Activated CD8-positive, alpha-beta memory T cell treated with anti-CD3 and anti-CD28 coated beads for 4 hours (primary cell): Measurements from ENCODE around the gene FILIP1.

Source experiments
- DNase-seq, 2 donors: peaks; one replicate each; pipeline ENCODE4 v3.0.0-alpha.2; 2020; ENCODE audit warnings: low read depth in 2 of 2

Gene FILIP1

DNA sequence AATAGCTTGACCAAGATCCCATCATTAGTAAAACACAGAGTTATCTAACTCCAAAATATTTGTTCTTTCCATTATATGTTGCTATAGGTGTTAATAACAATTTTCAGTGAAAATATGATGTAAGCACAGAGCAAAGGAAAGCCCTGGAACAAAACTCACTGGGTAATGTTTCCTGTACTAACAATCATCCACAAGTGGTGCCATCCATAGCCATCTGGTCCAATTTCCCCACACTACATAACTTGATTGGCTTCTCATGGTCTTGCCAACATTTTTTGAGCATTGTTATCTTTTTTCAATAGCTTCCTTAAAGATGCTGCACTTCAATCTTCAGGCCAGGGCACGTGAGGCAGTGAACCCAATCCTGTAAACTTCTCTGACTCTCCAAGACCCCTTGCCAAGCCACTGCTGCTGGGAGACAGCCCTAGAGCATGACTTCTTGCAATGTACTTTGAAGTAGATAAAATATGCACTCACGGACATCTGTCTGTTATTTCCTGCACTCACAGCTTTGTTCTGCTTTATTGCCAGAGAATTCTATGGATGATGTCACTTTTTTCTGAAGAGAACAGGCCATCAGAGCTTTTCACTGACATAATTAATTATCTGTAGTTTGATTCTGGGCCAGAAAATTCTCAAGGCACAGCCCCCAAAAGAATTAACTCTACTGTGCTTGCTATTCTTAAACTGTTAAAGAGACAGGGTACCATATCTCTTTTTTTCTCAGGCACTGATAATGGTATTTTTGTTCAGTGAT is 111.5 kb downstream of the FILIP1 start:
- no peak for DNase-seq

DNA sequence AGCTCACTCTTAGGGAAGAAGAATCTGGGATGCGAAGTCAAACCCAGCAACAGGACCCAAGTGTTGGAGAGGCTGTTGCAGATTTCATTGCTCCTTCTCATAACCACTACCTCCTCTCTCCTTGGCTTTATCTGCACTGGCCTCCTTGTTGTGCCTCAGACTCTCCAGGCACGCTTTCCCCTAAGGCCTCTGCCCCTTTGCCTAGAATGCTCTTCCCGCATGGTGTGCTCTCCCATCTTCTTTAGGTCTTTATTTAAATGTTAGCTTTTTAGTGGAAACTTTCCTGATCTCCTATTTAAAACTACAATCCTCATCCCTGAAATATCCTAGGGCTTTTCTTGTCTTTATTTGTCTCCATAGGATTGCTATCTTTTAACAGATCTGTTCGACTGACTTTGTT is 114.1 kb downstream of the FILIP1 start:
- no peak for DNase-seq

GRCh38 chr6:75378101-75378500 is 115.5 kb downstream of the FILIP1 start:
- DNase-seq, result no peak

DNA sequence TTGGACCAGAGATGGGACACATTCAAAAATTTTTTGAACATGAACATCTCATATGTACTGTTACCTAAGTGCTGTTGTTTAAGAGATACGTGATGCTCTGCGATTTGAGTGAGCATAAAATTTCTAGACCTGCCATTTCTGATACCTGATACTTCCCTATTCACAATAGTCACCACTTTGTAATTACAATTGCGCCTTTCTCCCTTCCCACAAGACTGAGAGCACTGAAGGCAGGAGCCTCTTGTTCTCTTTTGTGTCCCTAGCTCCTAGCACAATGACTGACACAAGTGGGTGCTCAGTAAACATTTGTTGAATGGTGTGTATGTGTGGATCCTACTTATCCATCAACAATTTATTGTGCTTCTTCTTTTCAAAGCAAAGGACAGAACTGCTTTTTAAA is 116.2 kb downstream of the FILIP1 start:
- no peak for DNase-seq

- DNase-seq, result no peak
These were observed 117.1 kb downstream of the FILIP1 start for GRCh38 chr6:75376347-75377024.

DNA sequence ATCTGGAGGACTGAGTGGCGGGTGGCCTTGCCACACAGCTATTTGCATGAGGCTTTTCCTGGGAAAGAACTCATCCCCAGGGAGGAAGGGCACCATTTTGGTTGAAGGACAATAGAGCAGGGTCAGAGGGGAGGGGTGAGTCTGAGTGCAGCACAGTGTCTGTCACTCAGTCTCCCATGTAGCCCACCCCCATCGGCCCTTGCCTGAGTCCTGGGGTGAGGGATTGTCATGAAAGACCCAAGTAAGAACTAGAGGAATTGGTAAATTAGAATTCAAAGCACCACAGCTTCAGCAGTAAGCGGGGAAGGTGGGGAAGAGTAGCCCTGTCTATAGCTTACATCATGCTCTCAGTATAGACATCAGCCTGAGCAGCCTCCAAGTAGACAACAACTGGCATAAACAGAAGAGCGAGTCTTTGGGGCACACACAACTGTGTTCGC is 118.6 kb downstream of the FILIP1 start:
- no peak for DNase-seq

- DNase-seq, result no peak
These were observed 120.7 kb downstream of the FILIP1 start for GRCh38 chr6:75372884-75373283.

GRCh38 chr6:75370011-75370410 is 123.6 kb downstream of the FILIP1 start:
- no peak for DNase-seq

GRCh38 chr6:75368864-75369402 is 124.7 kb downstream of the FILIP1 start:
- no peak for DNase-seq

DNA sequence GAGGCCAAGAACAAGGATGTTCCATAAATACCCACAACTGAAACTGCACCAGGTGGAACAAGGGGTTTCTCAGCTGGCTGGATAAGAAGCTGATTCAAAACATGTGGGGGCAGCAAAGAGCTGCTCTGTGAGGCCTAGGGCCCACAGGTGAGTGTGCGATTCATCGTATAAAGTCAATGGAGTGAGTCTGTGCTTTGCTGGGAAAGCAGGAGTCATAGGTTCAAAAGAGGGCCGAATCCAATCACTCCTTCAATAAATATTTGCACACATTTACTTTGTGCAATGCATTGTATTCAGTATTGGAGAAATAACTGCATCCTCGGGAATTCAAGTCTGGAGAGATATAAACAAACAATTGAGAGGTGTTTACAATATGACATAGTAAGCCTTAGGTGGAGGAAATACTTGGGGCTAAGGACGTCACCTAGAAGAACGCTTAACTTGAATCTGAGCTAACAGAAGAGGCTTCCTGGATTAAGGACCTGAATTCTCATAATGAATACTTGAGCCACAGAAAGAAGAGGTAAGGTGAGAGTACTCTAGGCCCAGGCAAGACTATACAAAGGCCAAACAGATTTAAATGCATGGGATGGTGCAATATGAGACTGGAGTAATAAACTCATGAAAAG is 125.3 kb downstream of the FILIP1 start:
- DNase-seq, result no peak

- no peak for DNase-seq
These were observed 130.3 kb downstream of the FILIP1 start for GRCh38 chr6:75363304-75363703.

DNA sequence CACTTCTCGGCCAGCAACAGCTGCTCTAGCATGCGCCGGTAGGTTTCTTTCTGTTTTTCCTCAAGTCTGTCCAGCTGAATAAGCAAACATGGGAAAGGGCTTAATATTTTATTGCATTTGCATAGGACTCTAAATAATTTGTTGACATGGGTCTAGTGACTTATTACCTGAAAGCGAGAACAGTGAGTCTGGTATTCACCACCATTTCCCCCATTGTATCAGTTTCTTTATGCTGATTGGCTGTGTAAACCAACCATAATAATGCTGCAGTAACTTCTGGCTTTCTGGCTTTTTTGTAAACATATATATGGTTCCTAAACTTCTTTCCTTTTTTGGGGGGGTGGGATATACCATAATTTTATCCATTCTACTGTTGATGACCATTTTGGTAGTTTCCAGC is 140.0 kb downstream of the FILIP1 start:
- no peak for DNase-seq

GRCh38 chr6:75351570-75351969 is 142.0 kb downstream of the FILIP1 start:
- DNase-seq, result no peak

- no peak for DNase-seq
These were observed 142.8 kb downstream of the FILIP1 start for GRCh38 chr6:75350808-75351207.

- DNase-seq, result no peak
These were observed 143.4 kb downstream of the FILIP1 start for GRCh38 chr6:75350156-75350555.

DNA sequence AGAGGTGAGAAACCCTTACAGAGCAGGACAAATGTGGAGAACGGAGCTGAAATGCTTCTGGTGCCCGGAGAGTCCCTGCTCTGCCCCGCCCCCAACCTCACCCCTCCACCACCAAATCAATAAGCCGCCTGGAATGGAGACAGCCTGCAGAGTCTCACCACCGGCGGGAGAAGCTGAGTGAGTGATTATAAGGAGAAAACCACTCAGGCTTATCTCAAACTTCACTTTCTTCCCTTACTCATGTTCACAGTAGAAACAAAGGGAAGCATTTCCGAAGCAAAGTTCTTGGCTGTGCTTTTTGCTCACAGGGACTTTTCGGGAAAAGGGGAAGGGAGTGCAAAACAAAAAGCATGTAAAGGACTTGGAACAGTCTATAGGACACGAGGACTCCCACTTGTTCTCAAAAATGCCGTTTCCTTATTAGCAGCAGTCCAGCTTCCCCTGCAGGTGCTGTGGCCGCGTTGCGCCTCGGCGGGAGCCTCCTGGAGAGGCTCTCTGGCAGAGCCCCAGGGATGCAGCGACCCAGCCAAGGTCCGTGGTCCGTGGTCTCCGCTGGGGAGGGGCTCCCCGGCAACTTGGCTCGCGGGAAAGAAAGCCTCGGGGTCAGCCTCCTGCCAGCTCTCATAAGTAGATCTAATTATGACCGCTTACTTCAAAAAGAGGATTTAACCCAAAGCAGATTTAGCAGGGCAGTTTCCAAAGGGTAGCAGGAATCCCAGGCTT is 144.2 kb downstream of the FILIP1 start:
- DNase-seq, result no peak

DNA sequence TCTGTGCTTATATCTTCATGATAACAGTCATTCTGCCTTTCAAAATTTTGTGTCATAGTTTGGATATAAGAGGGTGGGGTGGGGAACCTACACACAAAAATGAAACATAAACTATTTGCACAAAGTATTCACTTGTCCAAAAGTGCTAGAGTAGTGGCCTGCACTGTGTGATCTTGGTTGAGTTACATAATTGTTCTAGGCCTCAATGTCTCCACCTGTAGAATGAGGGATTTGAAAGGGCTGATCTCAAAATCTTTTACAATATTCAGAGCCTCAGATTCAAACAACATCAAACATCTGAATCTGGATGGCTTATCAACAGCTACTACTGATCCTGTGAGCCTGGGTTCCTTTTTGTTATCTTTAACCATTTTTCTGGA is 144.7 kb downstream of the FILIP1 start:
- DNase-seq, result no peak

DNA sequence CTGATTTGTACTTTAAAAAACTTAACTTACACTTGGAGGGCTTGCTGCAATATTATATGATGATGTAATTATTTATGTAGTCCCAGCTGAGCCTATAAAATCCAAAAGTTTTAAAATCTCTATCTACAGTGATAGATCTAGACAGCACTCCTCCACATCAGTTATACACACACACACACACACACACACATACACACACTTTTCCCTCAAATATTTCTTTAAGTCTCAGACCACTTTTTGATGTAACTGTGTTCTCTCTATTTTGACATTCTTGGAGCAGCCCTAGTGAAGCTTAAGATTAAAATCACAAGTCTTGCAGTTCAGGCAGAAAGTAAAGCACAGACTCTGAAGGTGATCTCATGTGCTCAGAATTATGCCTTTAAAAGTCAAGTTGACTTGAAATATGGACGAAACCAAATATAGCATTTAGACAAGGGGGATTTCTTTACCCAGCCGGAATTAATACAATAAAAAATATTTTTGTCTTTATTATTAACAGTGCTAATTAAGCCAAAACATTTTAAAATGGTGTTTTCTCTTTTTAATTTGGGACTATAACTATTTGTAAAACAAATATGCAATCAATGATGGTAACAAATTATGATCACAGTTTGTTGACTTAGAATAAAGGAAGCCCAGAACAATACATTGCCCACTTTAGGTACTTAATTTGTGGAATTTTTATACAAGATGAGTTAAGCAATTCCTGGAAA is 145.5 kb downstream of the FILIP1 start:
- no peak for DNase-seq

DNA sequence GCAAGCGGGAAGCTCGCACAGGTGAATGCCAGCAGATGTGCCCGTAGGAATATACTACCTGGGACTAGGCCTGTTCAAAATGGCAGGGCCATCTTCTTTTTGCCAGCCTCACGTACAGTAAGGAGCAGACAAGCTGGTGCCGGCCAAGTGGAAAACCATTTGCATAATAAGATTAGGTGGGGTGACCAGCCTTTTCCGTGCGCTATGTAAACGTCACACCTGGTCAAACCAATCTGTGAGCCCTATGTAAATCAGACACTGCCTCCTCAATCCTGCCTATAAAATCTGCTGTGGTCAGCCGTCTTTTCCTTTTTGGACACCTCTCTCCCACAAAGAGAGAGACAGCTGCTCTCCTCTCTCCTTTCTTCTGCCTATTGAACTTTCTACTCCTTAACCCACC is 148.2 kb downstream of the FILIP1 start:
- no peak for DNase-seq

GRCh38 chr6:75344455-75344854 is 149.1 kb downstream of the FILIP1 start:
- no peak for DNase-seq

- no peak for DNase-seq
These were observed 149.6 kb downstream of the FILIP1 start for GRCh38 chr6:75344021-75344420.
